Pons (tissue), 1 donor: ENCODE results near the gene SRD5A1.

Experiments used
- DNase-seq: peaks from one replicate; pipeline ENCODE4 v3.0.0-alpha.2; 2016; ENCODE audit warnings: low spot score

Gene SRD5A1, protein sequence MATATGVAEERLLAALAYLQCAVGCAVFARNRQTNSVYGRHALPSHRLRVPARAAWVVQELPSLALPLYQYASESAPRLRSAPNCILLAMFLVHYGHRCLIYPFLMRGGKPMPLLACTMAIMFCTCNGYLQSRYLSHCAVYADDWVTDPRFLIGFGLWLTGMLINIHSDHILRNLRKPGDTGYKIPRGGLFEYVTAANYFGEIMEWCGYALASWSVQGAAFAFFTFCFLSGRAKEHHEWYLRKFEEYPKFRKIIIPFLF

DNA sequence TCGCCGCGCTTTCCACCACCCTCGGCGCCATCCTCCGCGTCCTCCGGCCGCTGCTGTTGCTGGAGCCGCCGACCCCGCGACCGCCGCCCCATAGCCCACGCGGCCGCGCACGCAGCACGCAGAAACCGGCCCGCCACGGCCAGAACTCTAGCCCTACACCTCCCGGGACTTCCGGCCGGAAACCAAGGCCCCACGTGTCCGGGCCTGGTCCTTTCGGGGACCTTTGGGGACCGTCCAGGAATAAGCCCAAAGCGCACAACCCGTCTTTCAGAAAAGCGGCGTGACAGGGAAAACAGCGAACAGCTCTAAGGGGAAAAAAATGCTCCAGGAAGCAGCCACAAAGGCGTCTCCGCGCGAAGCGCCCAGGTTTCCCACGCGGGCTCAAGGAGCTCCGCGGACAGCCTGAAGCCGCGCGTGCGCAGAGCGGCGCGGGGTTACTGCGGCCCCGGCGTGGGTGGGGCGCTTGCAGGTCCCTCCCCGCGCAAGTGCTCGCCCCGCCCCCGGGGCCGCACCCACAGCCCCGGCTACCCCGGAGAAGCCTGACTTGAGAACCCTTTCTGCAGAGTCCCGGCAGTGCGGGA is at the start of gene SRD5A1, which contains the start of gene NSUN2:
Gene SRD5A1 (plus strand): TSS at position 553 of the 581 bp plus-strand sequence. CDS start 137 bp downstream, outside the sequence.
Gene NSUN2 (minus strand): TSS at position 157 of the 581 bp plus-strand sequence. CDS start 65 bp downstream, at position 92.
- peak; percentile 91 for DNase-seq

DNA sequence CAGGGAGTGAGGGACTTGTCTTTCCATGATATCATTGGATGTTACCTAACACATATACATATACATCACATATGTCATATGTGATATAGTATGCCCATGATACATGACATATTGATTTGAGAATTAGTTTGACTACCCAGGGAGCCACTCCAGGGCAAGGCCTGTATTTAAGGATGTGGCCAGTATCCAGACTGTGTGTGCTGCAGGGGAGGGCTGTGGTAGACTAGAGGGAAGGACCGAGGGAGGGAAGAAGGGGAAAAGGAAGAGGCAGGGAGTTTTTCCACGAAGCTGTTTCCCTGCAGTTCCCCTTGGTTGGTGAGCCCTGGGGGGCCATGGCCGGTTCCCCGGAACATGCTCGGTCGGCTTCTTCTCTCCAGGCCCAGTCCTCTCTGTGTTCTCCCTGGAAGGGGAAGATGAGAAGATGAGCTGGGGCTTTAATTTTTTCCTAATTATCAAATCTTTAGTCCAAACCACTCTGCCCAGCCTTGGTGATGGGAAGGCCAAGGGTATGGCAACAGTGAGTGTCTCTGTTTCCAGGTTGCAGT is 49.1 kb upstream of the SRD5A1 start:
- no peak for DNase-seq

DNA sequence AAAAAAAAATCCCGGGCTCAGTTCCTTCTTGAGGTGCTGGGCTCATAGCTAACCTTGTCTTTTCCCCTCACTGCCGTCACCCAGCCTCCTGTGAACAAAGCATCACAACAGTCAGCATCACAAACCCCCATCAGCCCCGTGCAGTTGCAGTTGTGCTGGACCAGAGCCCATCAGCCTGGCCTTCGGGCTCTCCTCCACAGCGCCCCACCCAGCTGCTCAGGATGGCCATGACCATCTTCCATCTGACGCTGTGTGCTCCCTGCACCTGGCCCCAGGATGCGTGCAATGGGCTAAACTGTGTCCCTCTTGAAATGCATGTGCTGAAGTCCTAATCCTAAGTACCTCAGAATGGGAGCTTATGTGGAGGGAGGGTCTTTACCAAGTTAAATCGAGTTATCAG is 48.5 kb upstream of the SRD5A1 start:
- no peak for DNase-seq

DNA sequence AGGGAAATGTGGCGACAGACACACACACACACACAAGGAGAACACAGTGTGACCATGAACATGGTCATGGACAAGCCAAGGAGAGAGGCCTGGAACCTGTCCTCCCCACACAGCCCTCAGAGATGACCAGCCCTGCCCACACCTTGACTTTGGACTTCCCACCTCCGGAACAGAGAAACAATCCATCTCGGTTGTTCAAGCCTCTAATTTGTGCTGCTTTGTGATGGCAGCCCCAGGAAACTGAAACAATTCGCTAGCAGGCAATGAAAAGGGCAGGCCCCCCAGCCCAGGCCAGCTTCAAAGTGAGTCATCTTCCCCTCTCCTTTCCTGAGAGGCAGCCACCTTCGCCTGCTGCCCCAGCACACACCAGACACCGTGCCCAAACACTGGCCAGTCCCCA is 48.1 kb upstream of the SRD5A1 start:
- no peak for DNase-seq

DNA sequence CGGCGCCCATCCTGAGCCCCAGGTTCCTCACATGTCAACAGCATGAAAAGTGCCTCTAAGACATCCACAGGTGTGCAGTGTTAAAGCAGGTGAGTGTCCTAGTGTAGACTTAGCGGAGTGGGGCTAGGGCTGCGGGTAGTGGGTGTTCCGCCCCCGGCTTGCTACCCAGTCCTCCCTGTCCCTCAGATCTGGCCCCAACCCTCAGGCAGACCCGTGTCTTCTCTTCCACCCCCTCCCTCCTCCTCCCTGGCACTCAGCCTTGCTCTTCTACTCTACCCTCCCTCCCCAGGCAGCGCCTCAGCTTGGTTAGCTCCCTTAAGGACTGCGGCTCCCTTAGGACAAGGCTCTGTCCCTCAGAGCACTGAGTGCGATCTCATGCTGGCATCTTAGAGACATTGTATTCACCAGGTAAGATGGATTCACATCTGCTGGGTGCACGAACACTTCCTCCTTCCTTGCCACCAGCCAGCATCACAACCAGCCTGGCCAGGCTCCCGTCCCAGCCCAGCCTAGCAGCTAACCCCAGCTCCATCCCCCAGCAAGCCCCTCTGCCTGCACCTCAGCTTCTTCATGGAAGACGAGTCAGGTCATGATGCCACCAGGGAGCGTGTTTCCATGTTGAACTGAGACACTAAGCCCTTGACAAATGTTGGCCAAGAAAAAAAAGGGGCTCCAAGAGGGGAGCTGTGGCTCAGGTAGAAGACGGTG is 47.1 kb upstream of the SRD5A1 start:
- no peak for DNase-seq

DNA sequence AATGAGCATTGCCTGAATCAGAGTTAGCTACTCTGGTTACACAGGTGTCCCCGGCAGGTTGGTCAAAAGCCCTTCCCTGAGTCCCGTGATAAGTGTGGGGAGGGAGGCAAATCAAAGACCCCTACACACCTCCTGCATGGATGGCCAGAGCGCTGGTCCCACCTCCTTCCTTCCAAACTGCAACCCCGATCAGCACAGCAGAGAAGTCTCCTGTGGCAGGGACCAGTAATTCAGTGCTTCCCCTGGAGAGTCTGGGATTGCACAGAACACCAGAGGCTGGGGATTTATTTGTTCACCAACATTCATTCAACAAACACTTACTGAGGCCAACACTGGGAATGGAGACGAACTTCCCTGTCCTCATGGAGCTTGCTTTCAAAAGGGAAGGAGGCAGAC is 46.6 kb upstream of the SRD5A1 start:
- DNase-seq = no peak

DNA sequence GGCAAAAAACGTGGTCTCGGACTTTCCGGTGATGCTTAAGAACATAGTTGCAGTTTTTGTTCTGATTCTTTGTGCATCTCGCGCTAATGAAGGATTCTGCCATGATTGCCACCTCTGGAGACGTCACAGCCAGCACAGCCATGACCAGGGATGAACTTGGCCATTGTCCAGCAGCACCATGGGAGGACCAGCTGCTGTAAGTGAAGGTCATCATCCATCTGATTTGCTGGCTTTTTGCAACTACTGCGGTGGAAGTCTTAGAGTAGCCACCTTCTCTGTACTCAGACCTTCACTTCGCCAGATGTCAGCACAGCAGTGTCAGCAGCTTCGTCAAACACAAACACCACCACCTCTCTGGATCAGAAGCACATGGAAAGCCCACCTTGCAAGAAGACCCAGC is 46.1 kb upstream of the SRD5A1 start:
- no peak for DNase-seq

DNA sequence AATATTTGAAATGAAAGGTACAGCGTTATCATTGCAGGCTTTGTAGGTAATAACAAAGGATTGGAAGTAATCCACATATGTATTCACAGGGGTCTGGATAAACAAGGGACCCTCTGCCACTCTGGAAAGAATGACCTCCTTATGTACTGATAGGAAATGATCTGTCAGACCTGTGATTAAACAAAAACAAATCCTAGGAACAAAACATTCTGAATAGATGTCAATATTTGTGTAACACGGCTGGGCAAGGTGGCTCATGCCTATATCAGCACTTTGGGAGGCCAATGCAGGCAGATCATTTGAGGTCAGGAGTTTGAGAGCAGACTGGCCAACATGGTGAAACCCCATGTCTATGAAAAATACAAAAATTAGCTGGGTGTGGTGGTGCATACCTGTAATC is 42.7 kb upstream of the SRD5A1 start:
- no peak for DNase-seq

DNA sequence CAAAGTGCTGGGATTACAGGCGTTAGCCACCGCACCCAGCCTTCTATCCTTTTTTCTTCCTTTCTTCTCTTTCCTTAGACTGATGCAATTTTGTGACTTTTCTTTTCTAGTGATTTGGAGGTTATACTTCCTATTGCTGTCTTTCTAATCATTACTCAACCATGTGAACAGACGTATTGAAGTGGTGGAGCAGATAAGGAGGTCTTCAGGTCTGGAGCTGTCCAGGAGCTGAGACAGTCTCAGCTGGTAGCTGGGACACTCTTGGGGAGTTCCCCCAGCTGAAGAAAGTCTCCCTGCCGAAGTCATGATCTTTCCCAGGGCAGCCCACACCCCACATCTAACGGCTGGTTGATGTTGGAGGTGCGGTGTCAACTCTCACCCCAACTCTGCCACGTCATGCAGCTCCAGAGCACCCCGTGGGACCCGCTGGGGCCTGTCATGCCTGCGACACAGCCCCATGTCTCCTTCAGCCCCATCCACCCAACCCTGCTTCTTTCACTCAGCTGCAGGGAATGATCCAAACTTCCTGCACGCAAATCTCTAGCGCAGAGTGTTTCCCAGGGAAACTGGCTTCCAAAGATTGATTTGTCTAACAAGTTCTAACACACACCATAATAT is 41.5 kb upstream of the SRD5A1 start:
- no peak for DNase-seq

DNA sequence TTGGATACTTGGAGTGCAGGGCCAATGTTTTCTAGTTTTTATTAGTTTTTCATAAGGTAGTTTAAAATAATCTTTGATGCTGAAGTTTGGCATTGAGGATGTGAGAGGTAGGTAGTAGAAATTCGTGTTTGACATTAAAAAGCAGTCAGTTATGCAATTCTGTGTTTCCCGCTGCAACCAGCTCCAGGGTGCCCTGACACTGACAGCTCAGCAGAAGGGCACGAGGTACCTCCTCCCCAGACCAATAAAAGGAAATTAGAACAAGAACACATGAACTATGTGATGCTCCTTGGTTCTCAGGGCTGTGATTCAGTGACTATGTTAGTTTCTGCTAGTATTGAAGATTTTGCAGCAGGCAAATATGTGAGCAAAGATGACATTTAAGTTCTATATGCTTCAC is 40.6 kb upstream of the SRD5A1 start:
- no peak for DNase-seq

DNA sequence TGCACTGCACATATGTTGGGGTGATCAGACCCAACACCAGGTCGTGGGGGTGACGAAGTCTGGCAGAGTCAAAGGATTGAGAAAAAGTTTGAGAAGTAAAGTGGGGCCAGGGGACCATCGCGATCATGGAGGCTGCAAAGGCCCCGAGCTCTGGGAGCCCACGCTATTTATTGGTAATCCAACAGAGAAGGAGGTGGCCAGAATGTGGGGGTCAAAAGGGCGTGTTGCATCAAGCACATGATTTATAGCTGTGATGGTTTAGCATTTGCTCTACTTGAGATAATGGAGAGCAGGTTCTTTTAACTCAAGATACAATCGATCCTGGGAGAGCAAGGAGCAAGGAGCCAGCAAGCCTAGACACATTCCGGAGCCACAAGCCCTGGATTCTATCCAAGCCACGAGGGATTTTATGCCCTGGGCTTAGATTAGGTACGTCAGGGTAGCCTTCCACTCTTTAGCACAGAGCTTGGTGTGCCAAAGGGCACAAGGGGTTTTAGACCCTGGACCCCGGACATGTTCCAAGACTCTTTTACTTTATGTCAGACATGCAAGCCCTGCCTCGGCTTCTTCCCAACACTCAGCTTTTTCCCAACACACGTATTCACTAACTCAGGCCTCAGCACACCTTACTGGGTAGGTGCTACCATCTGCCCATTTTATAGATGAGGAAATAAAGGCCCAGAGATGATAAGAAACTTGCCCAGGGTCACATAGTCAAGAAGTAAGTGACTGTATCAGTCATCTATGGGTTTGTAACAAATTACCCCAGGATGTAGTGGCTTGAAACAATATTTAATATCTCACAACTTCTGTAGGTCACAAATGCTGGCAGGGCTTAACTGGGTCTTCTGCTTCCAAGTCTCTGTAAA is 39.9 kb upstream of the SRD5A1 start:
- no peak for DNase-seq

DNA sequence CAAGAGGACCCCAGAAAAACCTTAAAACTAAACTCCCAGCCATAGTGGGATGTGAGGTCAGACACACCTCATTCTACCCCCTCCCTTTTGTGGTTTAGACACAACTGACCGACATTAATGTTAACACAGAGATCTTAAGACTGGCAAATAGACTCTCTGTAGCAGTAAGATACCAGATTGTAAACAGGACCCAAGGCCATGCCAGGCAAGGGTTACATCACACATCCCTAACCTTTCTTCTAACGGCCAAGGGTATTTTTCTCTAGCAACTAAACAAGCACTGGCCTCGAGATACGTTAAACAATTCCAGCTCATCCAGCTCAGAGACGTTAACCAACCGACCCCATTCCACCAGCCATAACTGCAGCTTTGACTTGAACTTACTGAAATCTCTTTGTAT is 39.2 kb upstream of the SRD5A1 start:
- no peak for DNase-seq

DNA sequence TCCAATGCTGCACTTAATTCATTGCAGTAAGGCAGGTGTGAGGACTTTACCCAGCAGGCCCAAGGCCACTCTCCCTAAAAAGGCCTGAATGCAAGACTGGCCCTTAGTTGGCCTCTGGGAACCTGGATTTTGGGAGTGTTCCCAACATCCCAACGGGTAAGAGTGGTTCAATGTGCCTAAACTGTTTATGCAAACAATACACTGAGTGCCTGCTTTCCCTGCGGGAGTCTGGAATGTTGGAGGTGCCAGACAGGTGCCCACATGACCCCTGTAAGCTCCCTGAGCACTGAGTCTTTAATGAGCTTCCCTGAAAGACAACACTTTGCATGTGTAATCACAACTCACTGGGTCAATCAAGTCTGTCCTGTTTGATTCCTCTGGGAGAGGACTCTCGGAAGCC is 37.8 kb upstream of the SRD5A1 start:
- no peak for DNase-seq

DNA sequence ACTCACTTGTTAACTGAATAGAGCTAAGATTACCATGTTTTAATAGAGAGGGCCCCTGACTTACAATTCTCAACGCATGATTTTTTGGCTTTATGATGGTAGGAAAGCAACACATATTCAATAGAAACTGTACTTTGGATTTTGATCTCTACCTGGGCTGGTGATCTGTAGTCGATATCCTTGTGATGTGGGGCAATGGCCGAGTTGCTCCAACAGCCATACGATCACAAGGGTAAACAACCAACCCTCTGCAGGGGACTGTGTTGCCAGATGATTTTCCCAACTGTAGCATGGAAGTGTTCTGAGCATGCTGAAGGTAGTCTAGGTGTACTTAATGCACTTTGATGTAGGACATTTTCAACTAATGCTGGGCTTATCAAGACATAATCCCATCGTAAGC is 36.9 kb upstream of the SRD5A1 start:
- no peak for DNase-seq

DNA sequence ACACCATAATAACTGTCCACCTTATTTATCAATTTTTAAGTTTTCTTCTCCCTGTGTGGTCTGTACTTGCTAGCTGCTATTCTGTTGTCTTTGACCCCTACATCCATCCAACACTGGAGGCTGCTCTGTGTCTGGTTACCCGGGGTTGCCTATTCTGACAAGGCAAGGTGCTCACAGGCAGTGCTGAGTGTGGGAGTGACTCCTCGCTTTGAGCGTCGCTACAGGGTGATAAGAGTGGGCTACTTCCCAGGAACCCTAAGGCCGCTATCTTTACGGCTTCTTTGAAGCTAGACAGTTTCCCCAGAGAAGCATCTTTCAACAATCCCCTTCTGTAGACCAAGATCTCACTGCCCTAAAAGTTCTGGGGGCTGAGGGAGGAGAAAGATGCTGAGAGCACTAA is 35.7 kb upstream of the SRD5A1 start:
- DNase-seq = no peak

DNA sequence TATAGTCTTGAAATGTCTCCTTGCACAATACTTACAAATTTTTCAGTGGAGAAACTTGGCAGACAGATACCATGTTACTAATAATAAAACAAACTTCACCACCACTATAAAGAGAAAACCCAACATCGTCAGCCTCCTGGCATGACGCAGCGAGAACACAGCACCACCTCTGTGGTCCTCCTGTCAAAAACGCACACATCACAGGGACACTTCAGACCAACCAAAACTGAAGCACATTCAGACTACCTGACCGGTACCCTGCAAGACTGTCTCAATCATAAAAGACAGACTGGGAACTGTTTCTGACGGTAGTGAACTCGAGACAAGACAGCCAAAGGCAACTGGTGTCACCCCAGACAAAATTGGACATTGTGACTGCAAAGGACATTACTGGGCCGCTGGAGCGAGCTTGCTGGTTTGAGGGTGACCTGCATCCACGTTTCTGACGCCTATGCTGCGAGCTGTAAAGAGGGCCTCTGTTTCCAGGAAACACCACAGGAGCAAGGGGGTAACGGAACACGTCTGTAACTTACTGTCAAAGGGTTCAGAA is 34.8 kb upstream of the SRD5A1 start:
- DNase-seq = no peak

DNA sequence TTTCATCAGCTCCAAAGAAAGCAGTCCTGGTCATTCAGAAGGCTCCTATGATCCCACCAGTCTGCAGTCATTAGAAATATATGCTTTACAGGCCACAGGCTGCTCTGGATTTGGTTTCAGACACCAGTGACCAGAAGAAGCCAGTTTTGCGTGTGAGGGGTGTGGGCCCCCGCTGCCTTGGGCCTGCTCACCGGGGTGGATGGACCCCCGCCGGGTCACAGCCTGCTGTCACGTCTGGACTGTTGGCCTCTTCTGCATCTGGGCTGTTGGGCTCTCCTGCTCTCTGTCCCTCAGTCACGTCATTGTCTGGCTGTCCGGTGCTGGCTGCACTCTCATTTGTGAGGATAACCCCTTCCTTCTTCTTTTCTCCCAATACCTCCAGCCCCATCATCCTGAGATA is 33.5 kb upstream of the SRD5A1 start:
- DNase-seq = no peak

DNA sequence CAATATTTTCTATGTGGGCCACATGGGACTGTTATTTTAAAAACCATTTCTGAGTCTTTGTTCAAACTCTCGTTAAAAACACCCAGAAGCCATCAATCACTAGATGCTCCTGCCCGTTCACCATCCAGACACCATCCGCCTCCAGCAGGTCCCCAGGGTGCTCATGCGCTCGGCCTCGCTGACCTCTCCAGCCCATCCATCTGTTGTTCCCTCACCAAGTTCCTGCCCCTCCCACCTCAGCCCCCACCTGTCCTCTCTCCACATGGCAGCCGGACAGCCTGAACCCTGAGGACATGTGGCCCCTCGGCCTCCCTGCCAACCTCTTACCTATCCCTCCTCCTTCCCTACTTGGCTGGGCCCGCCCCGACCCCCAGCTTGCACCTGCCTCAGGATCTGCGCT is 32.0 kb upstream of the SRD5A1 start:
- no peak for DNase-seq

DNA sequence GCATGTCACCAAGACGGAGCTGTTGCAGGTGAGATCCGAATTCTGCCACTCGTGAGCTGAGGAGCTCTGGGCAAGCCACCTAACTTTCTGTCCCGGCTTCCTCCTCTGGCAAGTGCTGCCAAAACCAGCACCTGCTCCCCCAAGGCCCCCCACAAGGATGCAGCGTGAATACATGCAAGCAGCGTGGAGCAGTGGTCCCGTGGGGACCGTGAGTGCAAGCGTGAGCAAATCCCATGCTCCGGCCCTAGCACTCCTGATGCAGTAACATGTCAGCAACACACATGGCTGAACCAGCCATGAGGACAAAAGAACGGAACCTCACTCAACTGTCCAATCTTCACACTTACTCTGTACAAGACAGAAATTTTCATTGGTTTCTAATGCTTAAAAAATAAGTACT is 31.4 kb upstream of the SRD5A1 start:
- DNase-seq = no peak

DNA sequence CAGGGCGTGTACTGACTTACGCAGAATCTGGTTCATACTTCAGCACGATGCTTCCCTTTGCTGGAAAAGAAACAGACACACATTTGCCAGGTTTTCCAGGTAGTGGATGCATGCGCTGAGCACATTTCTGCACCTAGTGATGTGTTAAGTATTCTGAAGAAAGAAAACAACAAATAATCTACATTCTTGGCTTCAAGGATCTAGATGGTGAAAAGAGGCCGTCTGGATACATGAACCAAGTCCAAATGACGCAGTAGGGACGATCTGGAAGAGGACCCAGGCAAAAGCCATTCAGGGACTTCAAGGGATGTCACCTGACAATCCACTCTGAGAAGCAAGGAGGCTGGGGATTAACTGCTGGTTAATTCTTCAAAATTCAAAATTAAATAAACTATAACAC is 30.8 kb upstream of the SRD5A1 start:
- no peak for DNase-seq

DNA sequence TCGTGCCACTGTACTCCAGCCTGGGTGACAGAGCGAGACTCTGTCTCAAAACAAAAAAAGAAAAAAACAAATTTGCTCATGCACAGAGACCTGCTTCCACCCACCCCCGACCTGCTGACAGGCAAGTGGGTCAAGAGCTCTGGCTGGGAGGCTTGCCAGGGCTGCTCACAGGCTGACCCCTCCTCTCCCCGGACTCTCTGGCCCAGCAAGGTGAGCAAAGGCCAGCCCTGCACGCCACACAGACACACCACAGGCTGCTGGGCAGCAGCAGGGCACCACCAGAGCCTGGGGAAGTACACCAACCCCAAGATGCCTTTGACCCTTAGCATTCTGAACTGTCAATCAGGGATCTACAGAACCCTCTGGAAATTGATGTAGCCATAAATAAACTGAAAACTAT is 29.6 kb upstream of the SRD5A1 start:
- DNase-seq = no peak
